Erythroblast (primary cell): Measurements from ENCODE around the gene ZNF277.

Experiments used
- GATA1 ChIP-seq: IDR thresholded peaks from 2 replicates; pipeline ENCODE4 v1.6.1; 2011; ENCODE audit warnings: low read depth, mild to moderate bottlenecking, control low read depth, low read length, moderate library complexity
- POLR2A ChIP-seq: IDR thresholded peaks from 2 replicates; pipeline ENCODE4 v1.6.1; 2011; ENCODE audit warnings: mild to moderate bottlenecking, low read length

GRCh38 chr7:112197322-112197721 lies 9.2 kb upstream of the ZNF277 start:
- TF ChIP-seq POLR2A: no peak
- TF ChIP-seq GATA1: no peak
